ENCODE results near the gene B4GALT1. TPM values are rescaled to one million over a fixed set of nuclear protein-coding genes. Genes with fewer than 3 reads are reported as not detected.
A peak's percentile ranks its signal among the peaks of the same experiment; 100 is the strongest.

Gene B4GALT1
- total and polyA plus RNA-seq, 2 experiments from 2014 or later = 74.3 to 140 TPM

DNA sequence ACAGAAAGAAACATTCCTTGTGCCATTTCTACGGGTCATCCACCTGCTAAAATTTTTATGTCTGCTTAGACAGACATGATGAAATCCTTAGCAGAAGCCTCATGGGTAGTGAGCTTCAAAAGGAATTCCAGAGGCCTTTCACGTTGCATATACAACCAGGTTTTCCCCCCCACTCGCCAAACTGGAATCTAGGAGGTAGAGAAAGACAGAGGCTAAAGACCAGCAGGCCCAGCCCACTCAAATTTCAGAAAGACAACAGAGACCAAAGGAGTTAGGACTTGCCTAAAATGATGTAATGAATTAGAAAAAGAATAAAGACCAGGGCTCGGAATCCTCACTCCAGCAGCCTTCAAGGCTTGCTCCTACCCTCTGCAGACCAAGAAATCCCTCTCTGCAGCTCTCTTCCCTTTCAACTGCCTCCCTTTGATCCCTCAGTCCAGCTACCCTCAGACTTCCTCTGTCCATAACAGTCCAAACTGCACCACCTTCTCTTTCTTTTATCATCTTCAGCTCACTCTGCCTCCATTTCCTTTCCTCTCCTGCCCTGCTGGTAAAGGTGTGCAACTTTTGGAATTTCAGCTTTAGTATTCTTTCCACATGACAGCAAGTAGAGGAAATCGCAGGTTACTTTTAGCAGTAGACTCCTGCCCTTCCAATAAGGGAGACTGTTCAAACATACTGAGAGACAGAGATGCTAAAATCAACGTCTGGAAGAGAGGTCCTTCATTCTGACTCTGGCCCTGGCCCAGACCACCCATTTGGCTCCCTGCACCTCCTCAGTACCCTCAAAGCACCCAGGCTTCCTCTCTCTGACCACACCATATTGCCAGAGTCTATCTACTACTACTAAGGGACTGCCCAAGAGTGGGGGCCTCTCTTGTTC, 8.9 kb downstream of the B4GALT1 start:
- H2AFZ ChIP-seq = no peak overlapping the region
- no peak overlapping the region for H3K4me3 ChIP-seq
- peaks cover 88% of the 10 kb centered on the region for H3K4me1 ChIP-seq (ENCODE audit: insufficient read depth)
- 36 to 38% methylated on average over 6 of the region's 6 CpGs for WGBS, 2 experiments (ENCODE audit: low coverage in 1 of 2, low lambda C conversion rate in 2 of 2, missing lambda C conversion rate in 2 of 2)
- TF ChIP-seq EZH2 (IDR thresholded peaks at IDR 0.05; ENCODE audit: insufficient read depth, poor library complexity, severe bottlenecking) (no peak), EZH2phosphoT487 (IDR thresholded peaks at IDR 0.05; ENCODE audit: insufficient read depth, low read depth) (no peak)
- H4K20me1 ChIP-seq (ENCODE audit: insufficient read depth) = no peaks in the 10 kb centered on the region
- DNase-seq = peak; percentile 32
- H3K79me2 ChIP-seq (ENCODE audit: insufficient read depth) = peaks cover 100% of the 10 kb centered on the region
- H3K27me3 ChIP-seq (replicated peaks; ENCODE audit: insufficient read depth) = no peaks in the 10 kb centered on the region
- in situ Hi-C loops (cut with MboI) = no loop called here
- no peaks in the 10 kb centered on the region for H3K9me2 ChIP-seq (ENCODE audit: insufficient read depth)
- peak overlapping the region; percentile 99 for H3K4me2 ChIP-seq (ENCODE audit: unreplicated experiment)
- peak overlapping the region; percentile 99 for H3K9ac ChIP-seq
- H3K36me3 ChIP-seq (ENCODE audit: low read depth) = no peaks in the 10 kb centered on the region
- H3F3A ChIP-seq (ENCODE audit: insufficient read depth) = peaks cover 91% of the 10 kb centered on the region
- no peaks in the 10 kb centered on the region for H3K9me3 ChIP-seq (ENCODE audit: low read depth)
- peak overlapping the region; percentile 99 for H3K27ac ChIP-seq

GRCh38 chr9:33155393-33155792, 11.7 kb downstream of the B4GALT1 start:
- no peaks in the 10 kb centered on the region for H3K36me3 ChIP-seq (ENCODE audit: low read depth)
- H3K9me2 ChIP-seq (ENCODE audit: insufficient read depth) = no peaks in the 10 kb centered on the region
- peaks cover 88% of the 10 kb centered on the region for H3F3A ChIP-seq (ENCODE audit: insufficient read depth)
- in situ Hi-C loops (cut with MboI) = no loop called here
- 71 to 73% methylated on average over 4 of the region's 4 CpGs for WGBS, 2 experiments (ENCODE audit: low coverage in 1 of 2, low lambda C conversion rate in 2 of 2, missing lambda C conversion rate in 2 of 2)
- peaks cover 97% of the 10 kb centered on the region for H3K79me2 ChIP-seq (ENCODE audit: insufficient read depth)
- peaks cover 85% of the 10 kb centered on the region for H3K4me1 ChIP-seq (ENCODE audit: insufficient read depth)
- H3K27ac ChIP-seq = peak overlapping the region; percentile 14; the same call in 1 of the 2 replicates
- no peaks in the 10 kb centered on the region for H3K9me3 ChIP-seq (ENCODE audit: low read depth)
- no peak overlapping the region for H3K4me3 ChIP-seq
- no peaks in the 10 kb centered on the region for H3K27me3 ChIP-seq (replicated peaks; ENCODE audit: insufficient read depth)
- no peak overlapping the region for H3K4me2 ChIP-seq (ENCODE audit: unreplicated experiment)
- H3K9ac ChIP-seq = no peak overlapping the region
- H4K20me1 ChIP-seq (ENCODE audit: insufficient read depth) = 0 out of 2 replicates have a peak, but pooled peaks cover 6% of the 10 kb centered on the region
- no peak overlapping the region for H2AFZ ChIP-seq
- peak; percentile 30 for DNase-seq
- TF ChIP-seq EZH2 (IDR thresholded peaks at IDR 0.05; ENCODE audit: insufficient read depth, poor library complexity, severe bottlenecking) = no peak
- TF ChIP-seq EZH2phosphoT487 (IDR thresholded peaks at IDR 0.05; ENCODE audit: insufficient read depth, low read depth) = no peak

DNA sequence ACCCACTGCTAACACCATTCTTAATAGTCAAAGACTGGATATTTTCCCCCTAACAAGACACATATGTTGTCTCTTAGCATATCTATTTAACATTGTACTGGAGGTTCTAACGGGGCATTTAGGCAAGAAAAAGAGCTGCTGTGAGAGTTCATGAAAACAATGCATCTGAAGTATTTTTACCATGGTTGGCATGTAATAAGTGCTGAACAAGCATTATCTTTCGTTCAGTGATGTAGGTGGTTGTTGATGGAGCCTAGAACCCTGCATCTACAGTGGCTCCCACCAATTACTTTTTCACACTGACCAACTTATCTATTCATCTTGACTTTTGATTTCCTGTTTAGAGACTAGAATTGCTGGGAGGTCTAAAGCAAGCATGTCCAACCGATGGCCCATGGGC, 12.8 kb downstream of the B4GALT1 start:
- H4K20me1 ChIP-seq (ENCODE audit: insufficient read depth) = 0 out of 2 replicates have a peak, but pooled peaks cover 8% of the 10 kb centered on the region

DNA sequence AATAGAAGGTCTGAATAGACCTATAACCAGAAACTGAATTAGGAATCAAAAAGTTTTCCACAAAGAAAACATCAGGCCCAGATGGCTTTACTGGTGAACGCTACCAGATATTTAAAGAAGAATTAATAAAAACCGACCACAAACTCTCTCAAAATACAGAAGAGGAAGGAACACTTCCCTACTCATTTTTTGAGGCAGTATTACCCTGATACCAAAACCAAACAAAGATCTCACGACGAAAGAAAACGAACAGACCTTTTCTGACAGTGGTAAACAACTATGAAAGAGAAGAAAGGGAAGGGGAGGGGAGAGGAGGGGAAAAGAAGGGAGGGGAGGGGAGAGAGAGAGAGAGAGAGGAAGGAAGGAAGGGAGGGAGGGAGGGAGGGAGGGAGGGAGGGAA, 13.5 kb downstream of the B4GALT1 start:
- no peak for DNase-seq
- Histone ChIP-seq H3K9me3 (ENCODE audit: low read depth) (no peaks in the 10 kb centered on the region), H3K27ac (no peak overlapping the region; the same call in 1 of the 2 replicates), H2AFZ (no peak overlapping the region), H4K20me1 (ENCODE audit: insufficient read depth) (0 out of 2 replicates have a peak, but pooled peaks cover 10% of the 10 kb centered on the region), H3F3A (ENCODE audit: insufficient read depth) (peaks cover 84% of the 10 kb centered on the region), H3K36me3 (ENCODE audit: low read depth) (no peaks in the 10 kb centered on the region), H3K4me3 (no peak overlapping the region), H3K4me1 (ENCODE audit: insufficient read depth) (peaks cover 80% of the 10 kb centered on the region), H3K27me3 (replicated peaks; ENCODE audit: insufficient read depth) (no peaks in the 10 kb centered on the region), H3K79me2 (ENCODE audit: insufficient read depth) (peaks cover 97% of the 10 kb centered on the region), H3K4me2 (ENCODE audit: unreplicated experiment) (no peak overlapping the region), H3K9me2 (ENCODE audit: insufficient read depth) (no peaks in the 10 kb centered on the region), H3K9ac (no peak overlapping the region)
- in situ Hi-C loops (cut with MboI) = no loop called here
- TF ChIP-seq EZH2phosphoT487 (IDR thresholded peaks at IDR 0.05; ENCODE audit: insufficient read depth, low read depth) (no peak), EZH2 (IDR thresholded peaks at IDR 0.05; ENCODE audit: insufficient read depth, poor library complexity, severe bottlenecking) (no peak)
- 99 to 100% methylated on average over 5 of the region's 5 CpGs for WGBS, 2 experiments (ENCODE audit: low coverage in 1 of 2, low lambda C conversion rate in 2 of 2, missing lambda C conversion rate in 2 of 2)

More for the DNA sequence above, 12.8 kb downstream of the B4GALT1 start:
- 0 out of 2 replicates have a peak overlapping the region, but pooled peaks have one; percentile 14 for H3K27ac ChIP-seq
- H3K4me2 ChIP-seq (ENCODE audit: unreplicated experiment) = no peak overlapping the region
- H3K36me3 ChIP-seq (ENCODE audit: low read depth) = no peaks in the 10 kb centered on the region
- H3F3A ChIP-seq (ENCODE audit: insufficient read depth) = peaks cover 87% of the 10 kb centered on the region
- WGBS, 2 experiments (ENCODE audit: low coverage in 1 of 2, low lambda C conversion rate in 2 of 2, missing lambda C conversion rate in 2 of 2) = 64 to 65% methylated on average over 3 of the region's 3 CpGs
- H3K9me3 ChIP-seq (ENCODE audit: low read depth) = no peaks in the 10 kb centered on the region
- H2AFZ ChIP-seq = no peak overlapping the region
- no peak for DNase-seq
- peaks cover 83% of the 10 kb centered on the region for H3K4me1 ChIP-seq (ENCODE audit: insufficient read depth)
- no peak overlapping the region for H3K9ac ChIP-seq
- H3K9me2 ChIP-seq (ENCODE audit: insufficient read depth) = no peaks in the 10 kb centered on the region
- TF ChIP-seq EZH2 (IDR thresholded peaks at IDR 0.05; ENCODE audit: insufficient read depth, poor library complexity, severe bottlenecking) (no peak), EZH2phosphoT487 (IDR thresholded peaks at IDR 0.05; ENCODE audit: insufficient read depth, low read depth) (no peak)
- in situ Hi-C loops (cut with MboI) = no loop called here
- H3K79me2 ChIP-seq (ENCODE audit: insufficient read depth) = peaks cover 97% of the 10 kb centered on the region
- H3K4me3 ChIP-seq = no peak overlapping the region
- no peaks in the 10 kb centered on the region for H3K27me3 ChIP-seq (replicated peaks; ENCODE audit: insufficient read depth)
